Hematopoietic multipotent progenitor cell (in vitro differentiated cells): ENCODE measurements around the gene ZNF525. TPM values are rescaled to one million over a fixed set of nuclear protein-coding genes. Genes with fewer than 3 reads are reported as not detected.
"Not testable (repeated sequence)": the region's sequence is repeated elsewhere in the genome, so short reads cannot be mapped to it uniquely, and the experiment has no call there.

Experiments used
- DNase-seq, 3 donors: peaks; one replicate each; pipeline ENCODE4 v3.0.0-alpha.2; 2011 to 2015; ENCODE audit warnings: low read depth in 2 of 3, low spot score in 2 of 3
- small RNA-seq: library from RNA; depleted of rRNA; stranded (forward); fragments of <200 nt; gene quantifications from one replicate; pipeline ENCODE3, GENCODE V24; 2012
- total RNA-seq: library from RNA; depleted of rRNA; stranded (reverse); fragments of >200 nt; gene quantifications from one replicate; pipeline ENCODE4 v1.2.3, GENCODE V29; 2012

ZNF525 gene
- total RNA-seq, 1 donor, result 8.6 TPM

DNA sequence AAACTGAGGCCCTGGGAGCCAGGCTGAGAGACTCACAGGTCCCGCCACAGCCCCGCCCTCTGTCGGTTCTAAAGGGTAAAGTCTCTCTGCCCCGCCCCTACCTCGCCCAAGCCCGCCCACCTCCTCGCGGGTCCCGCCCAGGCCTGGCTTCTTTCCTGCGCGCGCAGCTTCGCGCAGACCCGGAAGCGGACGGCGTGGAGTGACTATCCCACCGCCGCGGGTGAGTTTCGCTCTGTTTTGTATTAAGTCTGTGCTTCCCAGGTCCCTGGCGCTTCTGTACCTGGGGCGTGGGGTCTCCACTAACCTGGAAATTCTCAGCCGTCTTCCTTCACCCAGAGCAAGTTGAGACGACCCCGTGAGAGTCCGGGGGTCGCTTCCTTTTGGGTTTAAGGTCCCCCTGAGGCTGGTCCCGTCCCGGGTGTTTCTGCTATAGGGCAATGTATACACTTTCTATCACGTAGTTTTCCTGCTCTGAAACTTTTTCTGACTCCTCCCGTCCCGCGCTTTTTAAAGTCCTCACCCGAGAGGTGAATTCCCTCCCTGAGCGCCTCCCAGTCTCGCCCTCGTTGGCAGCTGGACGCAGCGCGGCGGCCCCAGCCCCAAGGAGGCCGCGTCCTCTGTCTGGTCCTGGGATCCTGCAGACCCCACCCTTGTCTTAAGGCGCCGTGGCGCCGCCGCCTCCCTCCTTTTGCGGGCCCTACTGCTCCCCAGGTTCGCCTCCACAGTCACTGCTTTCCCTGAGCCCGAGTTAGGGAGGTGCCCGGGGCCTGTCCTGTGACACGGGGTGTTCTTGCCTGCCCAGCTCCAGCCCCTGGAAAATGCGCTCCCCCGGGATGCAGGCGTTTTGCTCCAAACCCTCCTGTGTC is 29.7 kb downstream of the ZNF525 start, which contains the start of gene ZNF765:
Gene ZNF765 (plus strand): TSS at position 176 of the 866 bp plus-strand sequence. CDS start 2,867 bp downstream, outside the sequence.
- peak; percentile 92 to 95 (median 94) for DNase-seq

DNA sequence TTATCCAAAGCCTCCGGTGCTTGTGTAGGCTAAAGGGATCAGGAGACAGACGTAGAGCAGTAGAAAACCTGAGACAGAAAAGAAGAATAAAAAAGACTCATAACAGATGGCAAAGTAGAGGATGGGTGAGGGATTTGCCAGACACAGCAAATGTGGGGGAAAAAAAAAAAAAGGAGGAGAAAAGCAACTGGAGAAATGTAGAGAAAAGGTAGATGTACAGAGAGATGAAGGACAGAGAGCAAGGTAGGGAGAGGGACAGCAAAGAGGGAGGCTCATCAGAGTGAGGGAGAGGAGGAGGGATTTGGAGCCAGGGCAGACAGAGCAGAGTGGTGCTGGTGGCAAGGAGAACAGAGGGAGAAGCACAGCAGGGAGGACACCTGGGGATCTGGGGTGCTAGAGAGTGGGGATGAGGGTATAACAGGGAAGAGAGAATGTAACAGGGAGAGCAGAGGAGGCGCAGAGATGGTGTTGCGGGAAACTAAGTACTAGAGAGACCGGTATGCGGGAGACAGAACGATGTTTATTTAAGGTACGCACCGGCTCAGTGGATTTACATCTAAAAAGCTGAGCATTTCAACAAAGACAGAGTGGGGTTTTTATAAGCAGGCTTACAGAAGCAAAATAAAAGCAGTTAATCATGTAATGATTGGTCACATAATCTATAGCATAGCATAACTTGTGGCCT is 30.5 kb downstream of the ZNF525 start:
- DNase-seq, result not testable (repeated sequence)

DNA sequence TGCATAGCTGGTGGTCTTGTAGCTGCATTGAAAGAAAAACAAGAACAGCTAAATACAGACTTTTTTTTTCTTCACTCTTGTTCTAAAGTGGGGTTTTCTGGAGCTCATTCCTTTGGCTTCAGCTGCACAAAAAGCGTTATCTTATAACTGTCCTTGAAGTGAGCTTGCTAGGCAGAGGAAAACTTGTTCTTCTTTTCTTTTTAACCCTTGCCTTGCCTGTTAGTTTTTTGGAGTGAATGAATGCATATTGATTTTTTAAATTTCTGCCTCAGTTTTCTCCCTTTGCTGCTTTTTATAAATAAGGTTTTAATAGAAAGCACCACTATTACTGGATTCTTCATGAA is 31.0 kb downstream of the ZNF525 start:
- DNase-seq, result no peak

DNA sequence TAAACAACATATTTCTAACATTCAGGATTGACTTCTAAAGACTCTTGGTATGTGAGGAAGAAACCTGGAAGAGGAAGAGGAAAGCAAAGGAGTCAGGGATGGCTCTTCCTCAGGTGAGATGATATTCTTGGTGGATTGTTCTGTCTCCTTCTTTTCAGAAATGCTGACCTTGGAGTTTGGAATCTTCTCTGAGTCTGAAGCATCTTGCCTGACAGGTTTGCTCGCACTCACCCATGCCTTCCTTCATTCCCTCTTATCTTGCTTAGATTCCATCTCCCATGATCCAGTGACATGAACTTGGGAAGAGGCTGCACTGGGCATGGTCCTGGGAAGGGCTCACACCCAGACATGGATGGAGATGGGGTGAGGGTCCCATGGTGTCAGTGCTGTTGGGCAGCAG is 32.4 kb downstream of the ZNF525 start:
- DNase-seq, result not testable (repeated sequence)

DNA sequence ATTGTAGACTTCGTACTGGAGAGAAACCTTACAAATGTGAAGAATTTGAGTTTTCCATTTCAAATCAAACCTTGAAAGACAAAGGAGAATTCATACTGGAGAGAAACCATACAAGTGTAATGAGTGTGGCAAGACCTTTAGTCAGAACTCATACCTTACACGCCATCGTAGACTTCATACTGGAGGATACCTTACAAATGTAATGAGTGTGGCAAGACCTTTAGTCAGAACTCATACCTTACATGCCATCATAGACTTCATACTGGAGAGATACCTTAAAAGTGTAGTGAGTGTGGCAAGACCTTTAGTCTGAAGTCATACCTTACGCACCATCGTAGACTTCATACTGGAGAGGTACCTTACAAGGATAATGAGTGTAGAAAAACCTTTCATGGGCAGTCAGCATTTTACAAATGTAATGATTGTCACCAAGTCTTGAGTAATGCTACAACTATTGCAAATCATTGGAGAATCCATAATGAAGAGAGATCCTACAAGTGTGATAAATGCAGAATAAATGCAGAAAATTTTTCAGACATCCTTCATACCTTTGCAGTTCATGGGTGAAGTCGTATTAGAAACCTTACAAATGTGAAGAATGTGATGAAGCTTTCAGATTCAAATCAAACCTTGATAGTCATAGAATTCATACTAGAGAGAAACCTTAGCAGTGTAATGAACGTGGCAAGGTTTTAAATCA is 44.1 kb downstream of the ZNF525 start:
- no peak for DNase-seq

DNA sequence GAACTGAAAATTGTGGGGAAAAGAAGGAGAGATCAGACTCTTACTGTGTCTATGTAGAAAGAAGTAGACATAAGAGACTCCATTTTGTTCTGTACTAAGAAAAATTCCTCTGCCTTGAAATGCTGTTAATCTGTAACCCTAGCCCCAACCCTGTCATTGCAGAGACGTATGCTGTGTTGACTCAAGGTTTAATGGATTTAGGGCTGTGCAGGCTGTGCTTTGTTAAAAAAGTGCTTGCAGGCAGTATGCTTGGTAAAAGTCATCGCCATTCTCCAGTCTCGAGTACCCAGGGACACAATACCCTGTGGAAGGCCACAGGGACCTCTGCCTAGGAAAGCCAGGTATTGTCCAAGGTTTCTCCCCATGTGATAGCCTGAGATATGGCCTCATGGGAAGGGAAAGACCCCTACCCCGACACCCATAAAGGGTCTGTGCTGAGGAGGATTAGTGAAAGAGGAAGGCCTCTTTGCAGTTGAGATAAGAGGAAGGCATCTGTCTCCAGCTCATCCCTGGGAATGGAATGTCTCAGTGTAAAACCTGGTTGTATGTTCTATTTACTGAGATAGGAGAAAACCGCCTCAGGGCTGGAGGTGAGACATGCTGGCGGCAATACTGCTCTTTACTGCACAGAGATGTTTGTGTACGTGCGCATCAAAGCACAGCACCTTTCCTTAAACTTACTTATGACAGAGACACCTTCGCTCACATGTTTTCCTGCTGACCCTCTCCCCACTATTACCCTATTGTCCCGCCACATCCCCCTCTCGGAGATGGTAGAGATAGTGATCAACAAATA is 55.2 kb downstream of the ZNF525 start:
- DNase-seq, result not testable (repeated sequence)

DNA sequence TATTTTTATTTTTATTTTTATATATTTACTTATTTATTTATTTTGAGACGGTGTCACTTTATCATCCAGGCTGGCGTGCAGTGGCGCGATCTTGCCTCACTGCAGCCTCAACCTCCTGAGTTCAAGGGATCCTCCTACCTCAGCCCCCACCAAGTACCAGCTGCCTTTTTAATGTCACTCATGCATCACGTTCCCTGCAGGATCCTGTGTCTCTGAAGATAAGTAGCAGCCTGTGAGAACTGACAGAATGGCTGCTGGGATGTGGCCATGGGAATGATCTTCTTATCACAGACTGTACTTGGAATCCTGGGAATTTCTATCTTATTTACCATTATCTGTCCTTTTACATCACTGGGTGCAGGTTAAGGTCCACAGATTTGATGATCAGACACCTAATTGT is 57.0 kb downstream of the ZNF525 start:
- no peak for DNase-seq

DNA sequence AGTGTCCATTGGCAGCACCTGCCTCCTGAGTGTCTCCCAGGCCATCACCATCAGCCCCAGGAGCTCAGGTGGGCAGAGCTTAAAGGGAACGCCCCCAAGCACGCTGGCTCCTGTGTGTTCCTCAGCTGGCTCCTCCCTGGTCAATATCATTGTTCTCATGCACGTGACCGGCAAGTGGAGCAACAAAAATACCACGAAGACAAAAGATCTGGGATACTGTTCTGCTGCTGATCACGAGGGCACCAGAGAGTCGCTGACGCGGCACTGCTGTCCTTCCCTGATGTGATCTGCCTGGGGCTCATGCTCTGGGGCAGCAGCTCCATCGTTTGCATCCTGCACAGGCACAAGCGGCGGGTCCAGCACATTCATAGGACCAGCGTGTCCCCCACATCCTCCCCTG is 57.6 kb downstream of the ZNF525 start:
- DNase-seq, result not testable (repeated sequence)

DNA sequence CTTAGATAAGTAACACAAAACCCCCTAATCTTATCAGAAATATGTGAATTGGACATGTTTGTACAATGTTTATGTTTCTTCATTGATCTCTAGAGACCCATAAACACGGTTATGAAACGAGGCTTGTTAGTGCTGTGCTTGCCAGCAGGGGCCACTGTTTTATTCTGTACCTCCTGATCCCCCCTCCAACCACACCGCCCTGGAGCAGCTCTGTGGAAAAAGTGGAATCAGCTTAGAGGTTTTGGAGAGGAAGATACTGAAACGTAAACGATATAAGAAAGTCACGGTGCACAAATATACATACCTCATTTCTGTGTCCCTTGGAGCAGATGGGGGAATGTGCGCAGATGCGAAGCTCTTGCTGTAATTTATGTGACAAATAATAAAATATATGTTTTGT is 58.2 kb downstream of the ZNF525 start:
- DNase-seq, result peak in 1 of 3 donors; percentile 33

DNA sequence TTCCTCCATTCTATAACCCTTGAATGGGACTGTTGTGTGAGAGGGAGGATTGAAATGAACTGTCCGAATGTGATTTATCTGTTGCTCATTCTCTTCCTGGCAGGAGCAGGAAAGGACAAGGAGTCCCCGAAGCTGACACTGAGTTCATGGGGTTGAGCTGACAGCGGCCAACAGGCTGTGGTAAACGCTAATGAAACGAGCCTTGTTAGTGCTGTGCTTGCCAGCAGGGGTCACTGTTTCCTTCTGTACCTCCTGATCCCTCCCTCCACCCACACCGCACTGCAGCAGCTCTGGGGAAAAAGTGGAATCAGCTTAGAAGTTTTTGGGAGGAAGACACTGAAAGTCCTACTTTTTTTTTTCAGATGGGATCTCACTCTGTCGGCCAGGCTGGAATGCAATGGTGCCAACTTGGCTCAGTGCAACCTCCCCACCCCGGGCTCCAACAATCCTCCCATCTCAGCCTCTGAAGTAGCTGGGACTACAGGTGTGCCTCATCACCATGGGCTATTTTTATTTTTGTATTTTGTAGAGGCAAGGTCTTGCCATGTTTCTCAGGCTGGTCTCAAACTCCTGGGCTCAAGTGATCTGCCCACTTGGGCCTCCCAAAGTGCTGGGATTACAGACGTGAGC is 59.6 kb downstream of the ZNF525 start:
- DNase-seq, result peak; percentile 43 to 79 (median 73)

DNA sequence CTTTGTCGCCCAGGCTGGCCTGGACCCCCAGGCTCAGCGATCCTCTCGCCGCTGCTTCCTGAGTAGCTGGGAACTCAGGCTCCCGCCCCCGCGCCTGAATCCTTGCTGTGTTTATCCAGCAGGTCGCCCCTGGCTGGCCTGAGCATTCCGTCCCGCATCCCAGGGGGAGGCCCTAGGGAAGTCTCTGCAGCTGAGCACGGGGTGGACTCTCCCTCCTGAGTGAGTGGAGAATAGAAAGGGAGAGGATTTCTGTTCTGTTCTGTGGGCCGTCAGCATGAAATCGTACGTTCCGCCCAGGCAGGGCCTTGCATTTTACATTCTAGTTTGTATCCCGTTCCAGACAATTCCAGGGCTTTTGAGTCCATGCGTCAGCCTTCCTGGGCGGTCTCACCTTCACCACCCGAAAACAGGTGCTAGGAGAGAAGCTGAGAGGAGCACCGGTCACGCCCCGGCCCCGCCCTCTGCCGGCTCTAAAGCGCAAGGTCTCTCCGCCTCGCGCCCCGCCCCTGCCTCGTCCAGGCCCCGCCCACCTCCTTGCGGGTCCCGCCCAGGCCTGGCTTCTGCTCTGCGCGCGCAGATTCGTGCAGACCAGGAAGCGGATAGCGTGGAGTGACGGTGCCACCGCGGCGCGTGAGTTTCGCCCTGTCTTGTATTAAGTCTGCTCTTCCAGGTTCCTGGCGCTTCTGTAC is 66.0 kb downstream of the ZNF525 start, which contains the start of gene ZNF761:
Gene ZNF761 (plus strand): TSS at position 586 of the 689 bp plus-strand sequence. CDS start 15,285 bp downstream, outside the sequence.
- DNase-seq, result peak; percentile 91 to 94 (median 93)

DNA sequence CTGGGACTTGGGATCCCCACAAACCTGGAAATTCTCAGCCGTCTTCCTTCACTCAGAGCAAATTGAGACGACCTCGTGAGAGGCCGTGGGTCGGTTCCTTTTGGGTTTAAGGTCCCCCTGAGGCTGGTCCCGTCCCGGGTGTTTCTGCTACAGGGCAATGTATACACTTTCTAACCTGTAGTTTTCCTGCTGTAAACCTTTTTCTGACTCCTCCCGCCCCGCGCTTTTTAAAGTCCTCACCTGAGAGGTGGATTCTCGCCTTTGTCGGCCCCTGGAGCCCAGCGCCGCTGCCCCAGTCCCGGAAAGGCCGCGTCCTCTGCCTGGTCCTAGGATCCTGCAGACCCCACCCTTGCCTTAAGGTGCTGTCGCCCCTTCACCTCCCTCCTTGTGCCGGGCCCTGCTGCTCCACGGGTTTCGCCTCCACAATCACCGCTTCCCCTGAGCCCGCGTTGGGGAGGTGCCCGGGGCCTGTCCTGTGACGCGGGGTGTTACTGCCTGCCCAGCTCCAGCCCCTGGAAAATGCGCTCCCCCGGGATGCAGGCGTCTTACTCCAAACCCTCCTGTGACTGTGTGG is 66.7 kb downstream of the ZNF525 start:
- DNase-seq, result peak in 2 of 3 donors; percentile 3 to 5

Small RNA genes lying within 50 kb of the gene (small RNA-seq; reads per million reads assigned to genes)
- gene RPL39P36, result not detected

Other genes starting within 250 kb of the ZNF525 start
- 4.6 TPM for gene ZNF415, start 232.8 kb upstream of the ZNF525 start, total RNA-seq
- gene ZNF347, start 206.7 kb upstream of the ZNF525 start, total RNA-seq, result 3.2 TPM
- gene ZNF665, start 172.3 kb upstream of the ZNF525 start, total RNA-seq, result 6.2 TPM
- 11.3 TPM for gene ZNF677, start 110.8 kb upstream of the ZNF525 start, total RNA-seq
- under 0.01 TPM for gene VN1R2, start 107.4 kb upstream of the ZNF525 start, total RNA-seq
- not detected for gene VN1R4, start 98.0 kb upstream of the ZNF525 start, total RNA-seq
- 3.5 TPM for gene ZNF845, start 32.0 kb upstream of the ZNF525 start, total RNA-seq
- gene ZNF765, start 29.4 kb downstream of the ZNF525 start, total RNA-seq, result 10.2 TPM
- gene ZNF761, start 66.3 kb downstream of the ZNF525 start, total RNA-seq, result 8.6 TPM
- 2.2 TPM for gene ZNF813, start 102.0 kb downstream of the ZNF525 start, total RNA-seq
- gene ZNF331, start 172.4 kb downstream of the ZNF525 start, total RNA-seq, result 12.4 TPM